GM19099 (cell line): ENCODE measurements around the gene TXN.

Experiments
- POLR2A ChIP-seq: IDR thresholded peaks from 3 replicates; pipeline ENCODE4 v1.6.1; 2011; ENCODE audit warnings: low read depth; ENCODE audit not compliant: insufficient read length; ENCODE audit errors: extremely low read depth

Gene TXN

DNA sequence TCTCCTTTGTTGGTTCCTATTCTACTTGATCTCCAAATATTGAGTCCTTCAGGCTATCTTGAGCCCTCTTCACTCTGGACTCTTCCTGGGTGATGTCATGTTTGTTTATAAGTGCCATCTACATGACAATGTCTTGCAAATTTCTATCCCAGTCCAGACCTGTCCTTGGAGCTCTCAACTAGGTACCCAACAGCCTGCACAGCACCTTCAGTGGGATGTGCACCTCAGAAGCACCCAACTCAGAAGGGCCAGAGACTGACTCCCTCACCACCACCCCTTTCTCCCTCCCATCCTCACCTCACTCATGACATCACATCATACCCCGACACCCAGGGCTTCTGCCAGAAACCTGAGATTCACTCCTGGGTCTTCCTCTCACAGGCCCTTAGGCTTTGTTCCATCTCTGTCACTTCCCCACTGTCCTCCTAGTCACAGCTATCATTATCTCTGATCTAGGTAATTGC, 14.4 kb downstream of the TXN start:
- no peak for TF ChIP-seq POLR2A

DNA sequence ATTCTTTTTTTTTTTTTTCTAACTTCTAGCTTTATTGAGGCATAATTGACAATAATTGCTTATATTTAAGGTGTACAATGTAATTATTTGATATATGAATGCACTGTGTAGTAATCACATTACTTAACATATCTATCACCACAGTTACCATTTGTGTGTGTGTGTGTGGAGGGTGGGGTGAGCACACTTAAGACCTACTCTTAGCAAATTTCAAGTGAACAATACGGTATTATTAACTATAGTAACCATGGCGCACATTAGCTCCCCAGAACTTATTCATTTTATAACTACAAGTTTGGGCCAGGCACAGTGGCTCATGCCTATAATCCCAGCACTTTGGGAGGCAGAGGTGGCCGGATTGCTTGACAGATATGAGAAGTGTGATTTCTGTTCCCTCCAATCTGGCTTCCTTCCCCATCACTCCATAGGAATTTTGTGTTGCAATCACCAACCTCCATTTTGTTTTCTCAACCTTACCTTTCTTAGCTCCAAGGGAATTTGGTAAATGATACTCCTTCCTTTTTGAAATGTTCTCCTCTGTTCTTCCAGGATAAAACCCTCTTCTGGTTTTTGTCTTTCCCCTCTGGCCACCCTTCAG, 14.9 kb downstream of the TXN start:
- no peak for TF ChIP-seq POLR2A

DNA sequence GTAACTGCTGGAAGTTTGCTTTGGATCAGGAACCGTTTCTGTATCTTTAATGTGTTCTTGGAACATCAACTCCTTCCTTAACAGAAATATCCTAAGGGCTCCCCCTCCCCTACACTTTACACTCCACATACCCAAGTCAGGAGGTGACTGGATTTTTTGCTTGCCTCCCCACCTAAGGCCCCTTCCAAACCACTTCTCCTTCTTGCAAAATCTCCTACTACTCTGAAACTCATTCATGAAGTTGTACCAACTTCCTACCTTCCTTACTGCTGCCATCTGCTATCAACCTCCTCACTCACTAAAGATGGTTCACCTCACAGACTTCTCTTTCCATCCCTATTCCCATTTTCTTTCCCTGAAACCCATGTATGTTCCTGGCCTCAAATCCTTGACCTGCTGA, 16.1 kb downstream of the TXN start:
- TF ChIP-seq POLR2A: no peak

DNA sequence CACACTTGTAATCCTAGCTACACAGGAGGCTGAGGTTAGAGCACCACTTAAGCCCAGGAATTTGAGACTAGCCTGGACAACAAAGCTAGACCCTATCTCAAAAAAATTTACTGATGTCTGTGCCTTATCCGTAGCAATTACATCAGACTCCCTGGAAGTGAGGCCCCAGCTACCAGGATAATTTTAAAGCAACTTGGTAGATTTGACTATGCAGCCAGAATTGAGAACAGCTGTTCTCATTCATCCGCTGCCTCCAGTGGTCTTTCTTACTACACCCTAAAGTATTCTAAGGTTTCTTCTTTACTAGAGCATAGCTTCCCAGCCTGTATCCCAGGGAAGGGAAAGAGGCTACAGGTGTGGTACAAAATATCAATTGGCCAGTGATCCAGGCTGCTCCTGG, 28.0 kb downstream of the TXN start:
- TF ChIP-seq POLR2A: no peak

DNA sequence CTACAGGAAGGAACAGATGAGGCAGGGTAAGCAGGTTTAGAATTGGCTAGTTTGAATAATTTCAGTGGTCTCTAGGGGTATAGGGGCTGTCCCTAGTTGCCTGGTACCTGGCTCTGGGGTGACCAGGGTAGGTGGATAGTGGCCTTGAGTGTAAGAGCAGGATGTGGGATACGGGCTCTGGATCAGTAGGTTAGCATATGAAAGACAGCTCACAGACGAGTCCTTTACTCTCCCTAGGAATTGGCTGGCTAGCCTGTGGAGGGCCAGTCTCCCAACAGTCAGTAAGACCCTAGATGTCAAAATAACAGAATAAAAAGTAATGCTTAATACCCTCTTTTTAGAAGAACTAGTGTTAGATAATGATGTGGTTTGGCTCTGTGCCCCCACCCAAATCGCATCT, 31.7 kb downstream of the TXN start:
- no peak for TF ChIP-seq POLR2A

DNA sequence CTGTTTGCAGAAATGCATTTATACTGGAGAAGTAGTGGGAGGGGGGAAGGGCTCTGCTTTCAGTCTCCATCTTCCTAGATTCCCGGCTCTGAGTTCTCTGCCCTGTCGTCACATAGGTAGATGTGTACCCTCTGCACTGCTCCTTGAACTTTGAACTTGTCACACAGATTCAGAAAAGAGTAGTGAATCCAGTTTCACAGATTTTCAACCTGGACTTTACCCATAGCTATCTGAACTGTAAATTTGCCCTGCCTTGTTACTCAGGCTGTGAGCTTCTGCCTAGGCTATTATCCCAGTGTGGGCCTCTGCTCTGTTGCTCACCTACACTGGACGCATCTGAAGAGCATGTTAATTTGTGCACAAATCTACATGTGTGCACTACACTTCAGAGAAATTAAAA, 35.5 kb downstream of the TXN start:
- TF ChIP-seq POLR2A: no peak

DNA sequence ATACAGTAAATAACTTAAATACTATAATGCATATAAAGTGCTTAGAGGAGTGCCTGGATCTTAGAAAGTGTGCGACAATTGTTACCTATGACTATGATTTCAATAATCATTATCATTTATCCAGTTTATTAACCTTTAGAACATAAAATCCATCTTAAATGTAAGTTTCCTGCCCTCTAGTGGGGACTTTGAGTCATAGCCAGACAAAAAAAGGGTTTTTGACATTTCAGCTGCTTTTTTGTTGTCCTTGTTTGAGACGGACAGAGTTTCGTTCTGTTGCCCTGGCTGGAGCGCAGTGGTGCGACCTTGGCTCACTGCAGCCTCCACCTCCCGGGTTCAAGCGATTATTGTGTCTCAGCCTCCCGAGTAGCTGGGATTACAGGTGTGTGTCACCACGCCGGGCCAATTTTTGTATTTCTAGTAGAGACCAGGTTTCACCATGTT, 38.6 kb downstream of the TXN start:
- no peak for TF ChIP-seq POLR2A

DNA sequence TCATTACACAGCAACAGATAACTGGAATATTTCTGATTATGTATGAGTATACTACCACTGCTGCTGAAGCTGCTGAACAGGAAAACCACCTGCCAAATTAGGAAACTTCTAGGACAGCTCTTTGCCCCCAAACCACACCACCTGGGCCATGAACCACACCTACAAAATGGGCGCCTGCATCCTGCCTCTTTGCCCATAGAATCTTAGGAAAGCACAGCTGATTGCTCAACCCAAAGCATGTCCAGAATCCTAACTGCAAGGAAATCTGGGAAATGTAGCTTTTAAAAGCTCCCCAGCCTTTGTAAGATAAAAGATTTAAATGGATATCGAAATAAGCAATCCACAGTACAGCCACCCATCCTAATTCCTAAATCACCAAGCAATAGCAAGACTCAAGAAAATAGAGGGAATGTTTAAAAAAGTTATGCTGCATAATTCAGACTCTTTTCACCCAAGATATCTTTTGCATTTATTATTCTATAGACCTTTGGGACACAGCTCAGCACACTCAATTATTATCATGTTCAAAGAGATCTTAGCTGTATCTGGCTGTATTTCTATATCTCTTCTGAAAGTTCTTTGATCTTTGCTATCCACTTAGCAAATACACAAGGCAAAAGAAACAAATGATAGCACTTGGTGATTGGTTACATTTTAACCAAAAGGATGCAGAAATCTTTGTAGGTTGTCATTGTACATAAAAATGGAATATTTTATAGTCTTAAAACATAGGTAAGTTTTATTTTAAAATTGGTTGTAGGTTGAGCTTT, 41.5 kb downstream of the TXN start:
- no peak for TF ChIP-seq POLR2A

DNA sequence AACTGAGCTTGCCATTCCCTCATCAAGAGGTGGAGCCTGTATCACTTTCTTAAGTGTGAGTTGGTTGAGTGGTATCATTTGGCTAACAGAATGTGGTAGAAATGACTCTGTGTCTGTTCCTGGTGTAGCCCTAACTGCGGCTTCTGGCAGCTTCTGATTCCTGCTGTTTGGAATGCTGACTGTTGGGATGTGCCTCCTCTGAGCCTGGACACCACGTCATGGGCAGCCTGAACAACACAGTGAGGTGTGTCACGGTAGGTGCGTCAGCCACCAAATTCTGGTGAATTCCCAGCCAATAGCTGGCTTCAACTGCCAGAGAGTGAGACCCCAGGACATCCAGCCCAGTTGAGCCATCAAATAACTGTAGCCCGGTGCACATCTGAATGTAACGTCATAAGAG, 42.2 kb downstream of the TXN start:
- no peak for TF ChIP-seq POLR2A

DNA sequence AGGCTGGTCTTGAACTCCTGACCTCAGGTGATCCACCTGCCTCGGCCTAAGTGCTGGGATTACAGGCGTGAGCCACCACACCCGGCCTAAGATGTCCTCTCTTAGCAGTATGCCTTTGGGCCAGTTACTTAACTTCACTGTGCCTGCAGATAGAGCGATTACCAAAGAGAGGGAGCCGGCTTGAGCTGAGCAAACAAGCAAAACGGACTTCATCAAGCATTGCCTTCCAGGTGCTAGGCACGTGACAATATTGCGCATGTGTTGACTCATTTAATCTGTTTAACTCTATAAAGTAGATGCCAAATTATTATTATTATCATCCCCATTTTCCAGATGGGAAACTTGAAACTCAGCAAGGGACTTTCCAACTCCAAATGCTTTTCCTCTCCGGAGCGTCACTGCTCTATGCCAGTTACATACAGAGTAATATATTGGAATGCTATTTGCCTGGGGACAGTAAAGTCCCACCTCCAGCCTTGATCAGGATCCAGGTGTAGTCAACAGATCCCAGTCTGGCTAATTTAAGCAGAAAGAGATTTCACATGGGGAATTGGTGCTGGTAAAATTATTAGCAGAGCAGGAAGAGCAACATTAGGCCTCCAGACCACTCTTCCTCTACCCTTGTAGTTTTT, 42.8 kb downstream of the TXN start:
- TF ChIP-seq POLR2A: no peak

DNA sequence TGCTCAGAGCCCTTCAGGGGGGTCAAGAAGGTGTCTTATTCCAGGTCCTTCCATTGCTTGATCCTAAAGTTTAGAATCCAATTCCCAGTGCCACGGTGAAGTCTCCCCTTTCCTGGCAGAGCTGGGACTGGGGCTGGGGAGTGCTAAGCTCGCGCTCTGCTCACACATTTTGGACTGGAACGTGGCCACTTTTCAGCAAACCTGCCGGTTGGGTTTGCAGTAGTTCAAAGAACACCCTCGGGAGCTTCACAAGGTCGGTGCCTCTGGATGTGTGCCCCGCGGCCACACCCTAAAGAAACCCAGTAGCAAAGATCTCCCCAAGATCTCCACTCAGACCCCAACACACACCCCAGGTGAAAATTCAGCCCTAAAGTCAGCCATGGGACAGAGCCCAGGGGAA, 48.3 kb downstream of the TXN start, which contains the start of gene C9orf152:
C9orf152 (minus strand) TSS at position 129 of the 400 bp plus-strand sequence. CDS start 580 bp downstream, outside the sequence.
- no peak for TF ChIP-seq POLR2A

DNA sequence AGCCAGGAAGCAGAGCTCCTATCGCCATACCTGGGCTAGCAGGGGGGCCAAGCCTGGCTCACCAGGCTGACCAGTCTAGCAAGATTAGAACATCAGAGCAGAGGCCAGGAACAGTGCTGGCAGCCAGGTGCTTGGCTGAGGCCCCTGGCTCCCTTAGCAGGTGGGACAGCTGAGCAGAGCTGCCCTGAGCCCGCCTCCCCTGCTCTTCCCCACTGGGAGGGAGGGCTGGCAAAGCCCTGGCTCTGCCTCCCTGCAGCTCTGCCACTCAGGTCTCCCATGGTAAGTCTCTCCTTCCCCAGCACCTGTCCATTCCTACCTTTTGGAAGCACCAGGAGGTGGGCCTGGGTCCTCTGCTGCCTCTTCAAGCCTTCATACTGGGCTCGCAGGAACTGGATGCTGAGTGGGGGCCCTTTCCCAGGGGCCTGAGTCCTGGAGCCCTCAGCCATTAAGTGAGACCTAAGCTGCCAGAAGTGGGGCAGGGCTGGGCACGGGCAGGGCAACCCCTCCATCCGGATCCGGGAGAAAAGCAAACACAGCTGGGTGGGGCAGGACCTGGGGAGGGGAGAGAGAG, 49.2 kb downstream of the TXN start:
- no peak for TF ChIP-seq POLR2A

DNA sequence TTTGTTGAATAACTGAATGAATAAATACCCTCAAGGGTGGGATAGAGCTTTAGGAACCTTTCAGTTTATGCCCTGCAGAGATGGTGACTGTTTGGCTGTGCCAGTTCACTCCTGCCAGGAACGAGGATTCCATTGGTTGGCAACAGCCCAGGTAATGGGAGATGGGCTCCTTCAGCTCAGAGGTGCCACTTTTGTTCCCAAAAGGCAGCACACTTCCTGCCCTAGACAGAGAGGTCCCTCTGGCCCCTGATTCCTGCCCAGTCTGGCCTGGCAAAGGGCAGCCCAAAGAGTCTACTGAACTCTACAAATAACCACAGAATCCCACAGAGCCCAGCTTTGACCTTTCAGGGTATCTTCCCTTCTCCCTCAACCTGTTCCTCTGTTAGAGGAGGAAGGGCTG, 49.9 kb downstream of the TXN start:
- TF ChIP-seq POLR2A: no peak

DNA sequence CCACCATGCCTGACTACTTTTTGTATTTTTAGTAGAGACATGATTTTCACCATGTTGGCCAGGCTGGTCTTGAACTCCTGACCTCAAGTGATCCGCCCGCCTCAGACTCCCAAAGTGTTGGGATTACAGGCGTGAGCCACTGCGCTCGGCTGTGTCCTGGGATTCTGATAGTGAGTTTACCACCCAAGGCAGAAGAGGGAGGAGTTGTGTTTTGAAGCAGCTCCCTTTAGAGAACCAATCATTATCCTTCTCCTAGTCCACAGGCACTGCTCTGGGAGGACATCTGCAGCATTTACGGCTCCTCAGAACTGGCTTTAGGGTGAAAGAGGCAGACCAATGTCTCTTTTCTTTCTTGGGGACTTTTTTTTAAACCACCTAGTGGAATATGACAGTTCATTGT, 54.1 kb downstream of the TXN start:
- no peak for TF ChIP-seq POLR2A

DNA sequence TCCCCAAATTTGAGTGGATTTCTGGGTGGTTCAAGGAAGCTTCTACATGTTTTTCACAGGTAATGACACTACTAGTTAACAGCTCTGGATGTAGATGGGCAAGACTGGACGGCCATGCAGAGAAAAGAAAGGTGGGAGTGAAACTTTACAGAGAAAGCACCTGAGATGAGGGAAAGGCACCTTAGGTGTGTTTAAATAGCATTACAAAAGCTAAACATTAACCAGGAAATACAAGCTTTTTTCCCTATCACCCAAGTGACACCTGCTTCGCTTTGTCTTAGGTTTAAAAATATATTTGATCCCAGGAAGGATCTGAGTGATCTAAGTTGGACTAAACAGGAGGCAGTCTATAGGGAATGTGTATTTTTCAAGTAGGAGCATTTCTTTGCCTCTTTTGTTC, 56.7 kb downstream of the TXN start:
- TF ChIP-seq POLR2A: no peak

DNA sequence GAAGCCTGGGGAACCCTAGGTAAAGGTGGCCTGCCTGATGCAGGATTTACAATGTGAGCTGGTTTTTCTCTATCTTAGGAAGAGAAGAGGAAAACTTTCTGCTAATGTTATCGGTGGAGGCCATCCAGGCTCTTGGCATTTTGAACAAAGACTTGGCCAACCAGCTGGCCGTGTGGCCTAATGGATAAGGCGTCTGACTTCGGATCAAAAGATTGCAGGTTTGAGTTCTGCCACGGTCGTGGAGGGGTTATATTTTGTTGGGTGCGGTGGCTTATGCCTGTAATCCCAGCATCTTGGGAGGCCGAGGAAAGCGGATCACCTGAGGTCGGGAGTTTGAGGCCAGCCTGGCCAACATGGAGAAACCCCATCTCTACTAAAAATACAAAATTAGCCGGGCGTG, 58.0 kb downstream of the TXN start:
- no peak for TF ChIP-seq POLR2A
